Left renal cortex interstitium (tissue), 4 donors: Measurements from ENCODE around the gene FCER2. TPM values are rescaled to one million over a fixed set of nuclear protein-coding genes. Genes with fewer than 3 reads are reported as not detected.
"Not testable (repeated sequence)": the region's sequence is repeated elsewhere in the genome, so short reads cannot be mapped to it uniquely, and the experiment has no call there.

Experiments used
- DNase-seq, 4 donors: peaks; one replicate each; pipeline ENCODE4 v3.0.0-alpha.2; 2013; ENCODE audit warnings: low read depth in 4 of 4, low spot score in 2 of 4, missing footprints in 1 of 4
- polyA plus RNA-seq, 4 donors: library from polyadenylated mRNA; unstranded; fragments of 120-200 nt; gene quantifications; one replicate each; pipeline ENCODE4 v1.2.1, GENCODE V29; 2013; ENCODE audit not compliant: insufficient read length in 4 of 4

The FCER2 gene
- polyA plus RNA-seq = under 1 TPM; 0.27 to 0.45 (median 0.31) TPM

GRCh38 chr19:7701654-7702457, at the start of gene FCER2:
TSS of gene FCER2 (minus strand) at chr19:7702131. CDS start at chr19:7699760, 2,371 bp downstream.
- DNase-seq = no peak

- no peak for DNase-seq
These were observed 49.3 kb upstream of the FCER2 start for GRCh38 chr19:7751157-7751783.

GRCh38 chr19:7748756-7749155, 46.8 kb upstream of the FCER2 start:
- DNase-seq = peak in 2 of 4 donors; percentile 5 to 24

GRCh38 chr19:7748171-7748570, 46.2 kb upstream of the FCER2 start:
- no peak for DNase-seq

GRCh38 chr19:7746903-7747884, 45.3 kb upstream of the FCER2 start, which contains the start of gene CD209:
TSS of gene CD209 (minus strand) at chr19:7747534. CDS start at chr19:7747511, 23 bp downstream.
- DNase-seq = peak in 1 of 4 donors; percentile 8

- DNase-seq = not testable (repeated sequence)
These were observed 44.4 kb upstream of the FCER2 start for GRCh38 chr19:7746306-7746705.

GRCh38 chr19:7744871-7745650, 43.1 kb upstream of the FCER2 start:
- DNase-seq = no peak

GRCh38 chr19:7744199-7744786, 42.4 kb upstream of the FCER2 start:
- DNase-seq = no peak

- DNase-seq = no peak
These were observed 41.5 kb upstream of the FCER2 start for GRCh38 chr19:7743425-7743841.

GRCh38 chr19:7742991-7743390, 41.1 kb upstream of the FCER2 start:
- no peak for DNase-seq

GRCh38 chr19:7742575-7742974, 40.6 kb upstream of the FCER2 start:
- no peak for DNase-seq

GRCh38 chr19:7740682-7741054, 38.7 kb upstream of the FCER2 start:
- no peak for DNase-seq

- no peak for DNase-seq
These were observed 38.1 kb upstream of the FCER2 start for GRCh38 chr19:7739801-7740681.

GRCh38 chr19:7739211-7739755, 37.4 kb upstream of the FCER2 start:
- no peak for DNase-seq

- no peak for DNase-seq
These were observed 36.1 kb upstream of the FCER2 start for GRCh38 chr19:7738023-7738422.

- DNase-seq = no peak
These were observed 35.3 kb upstream of the FCER2 start for GRCh38 chr19:7737215-7737614.

- no peak for DNase-seq
These were observed 34.2 kb upstream of the FCER2 start for GRCh38 chr19:7736148-7736547.
